ENCODE data around the gene PDIA6. TPM values are rescaled to one million over a fixed set of nuclear protein-coding genes. Genes with fewer than 3 reads are reported as not detected.
"Not testable (repeated sequence)": the region's sequence is repeated elsewhere in the genome, so short reads cannot be mapped to it uniquely, and the experiment has no call there.

Gene PDIA6
- polyA plus RNA-seq, 4 donors: 356 to 400 (median 363) TPM

- no peak for DNase-seq (ENCODE audit: low read depth in 4 of 4, low spot score in 3 of 4)
These were observed 27.3 kb downstream of the PDIA6 start for GRCh38 chr2:10785260-10785659.

DNA sequence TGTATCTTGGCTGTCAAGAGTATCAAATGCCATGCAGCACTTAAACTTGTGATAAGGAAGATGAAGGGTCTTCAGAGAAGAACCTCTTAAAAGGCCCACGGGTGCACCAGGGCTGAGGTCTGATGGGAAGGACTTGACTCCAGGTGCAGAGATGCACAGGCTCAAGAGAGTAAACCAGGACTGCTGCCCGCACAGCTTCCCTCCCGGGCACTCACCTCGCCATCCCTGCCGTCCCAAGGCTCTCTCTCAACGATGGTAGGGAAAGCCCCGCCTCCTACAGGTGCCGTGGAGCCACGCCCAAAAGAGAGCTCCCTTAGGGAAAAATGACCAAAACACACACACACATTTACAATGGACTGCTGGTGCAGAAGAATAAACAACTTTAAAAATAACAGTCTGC lies 27.9 kb downstream of the PDIA6 start:
- no peak for DNase-seq (ENCODE audit: low read depth in 4 of 4, low spot score in 3 of 4)

DNA sequence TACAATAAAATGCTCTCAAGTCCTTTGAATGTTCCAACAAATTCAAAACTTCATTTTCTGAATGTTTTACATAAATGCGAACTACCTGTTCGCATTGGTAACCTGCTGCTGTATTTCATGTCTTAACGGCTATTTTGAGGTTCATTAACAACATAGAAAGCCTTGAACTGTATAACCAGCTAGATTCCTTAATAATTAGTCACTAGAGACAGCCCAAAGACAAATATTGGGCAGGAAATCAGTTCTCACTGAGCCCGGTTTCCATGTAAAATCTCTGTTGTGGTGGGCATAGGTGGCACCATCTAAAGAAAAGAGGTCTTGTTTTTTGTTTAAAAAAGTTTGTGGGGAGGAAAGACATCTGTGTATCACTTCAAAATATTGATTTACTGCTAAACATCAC lies 29.2 kb downstream of the PDIA6 start:
- no peak for DNase-seq (ENCODE audit: low read depth in 4 of 4, low spot score in 3 of 4)

GRCh38 chr2:10781746-10782145 lies 30.8 kb downstream of the PDIA6 start:
- no peak for DNase-seq (ENCODE audit: low read depth in 4 of 4, low spot score in 3 of 4)

DNA sequence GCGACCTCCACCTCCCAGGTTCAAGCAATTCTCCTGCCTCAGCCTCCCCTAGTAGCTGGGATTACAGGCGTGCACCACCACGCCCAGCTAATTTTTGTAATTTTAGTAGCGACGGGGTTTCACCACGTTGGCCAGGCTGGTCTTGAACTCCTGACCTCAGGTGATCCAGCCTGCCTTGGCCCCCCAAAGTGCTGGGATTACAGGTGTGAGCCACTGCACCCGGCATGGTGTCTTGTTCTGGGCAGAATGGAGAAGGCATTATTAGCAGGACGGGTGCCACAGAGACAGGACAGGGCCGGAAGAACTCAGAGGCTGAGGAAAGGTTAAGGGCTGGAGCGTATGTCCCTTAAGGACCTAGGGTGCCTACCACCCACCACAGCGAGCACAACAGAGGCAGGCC lies 31.8 kb downstream of the PDIA6 start:
- not testable (repeated sequence) for DNase-seq (ENCODE audit: low read depth in 4 of 4, low spot score in 3 of 4)

DNA sequence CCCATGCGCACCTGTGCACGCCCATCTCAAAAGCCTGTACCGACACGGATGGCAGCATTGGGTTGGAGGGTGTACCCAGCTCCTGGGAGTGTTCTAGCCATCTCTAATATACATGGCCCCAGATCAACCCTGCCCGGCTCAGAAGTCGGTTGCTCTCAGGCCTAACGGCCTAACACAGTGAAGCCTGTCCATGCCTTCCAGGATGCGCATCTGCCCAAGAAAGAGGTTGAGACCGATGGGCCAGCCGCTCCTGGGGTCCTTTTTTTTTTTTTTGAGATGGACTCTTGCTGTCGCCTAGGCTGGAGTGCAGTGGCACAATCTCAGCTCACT lies 32.1 kb downstream of the PDIA6 start:
- no peak for DNase-seq (ENCODE audit: low read depth in 4 of 4, low spot score in 3 of 4)

GRCh38 chr2:10779776-10780490 lies 32.7 kb downstream of the PDIA6 start:
- DNase-seq (ENCODE audit: low read depth in 4 of 4, low spot score in 3 of 4): no peak

GRCh38 chr2:10778724-10779115 lies 33.9 kb downstream of the PDIA6 start:
- no peak for DNase-seq (ENCODE audit: low read depth in 4 of 4, low spot score in 3 of 4)

DNA sequence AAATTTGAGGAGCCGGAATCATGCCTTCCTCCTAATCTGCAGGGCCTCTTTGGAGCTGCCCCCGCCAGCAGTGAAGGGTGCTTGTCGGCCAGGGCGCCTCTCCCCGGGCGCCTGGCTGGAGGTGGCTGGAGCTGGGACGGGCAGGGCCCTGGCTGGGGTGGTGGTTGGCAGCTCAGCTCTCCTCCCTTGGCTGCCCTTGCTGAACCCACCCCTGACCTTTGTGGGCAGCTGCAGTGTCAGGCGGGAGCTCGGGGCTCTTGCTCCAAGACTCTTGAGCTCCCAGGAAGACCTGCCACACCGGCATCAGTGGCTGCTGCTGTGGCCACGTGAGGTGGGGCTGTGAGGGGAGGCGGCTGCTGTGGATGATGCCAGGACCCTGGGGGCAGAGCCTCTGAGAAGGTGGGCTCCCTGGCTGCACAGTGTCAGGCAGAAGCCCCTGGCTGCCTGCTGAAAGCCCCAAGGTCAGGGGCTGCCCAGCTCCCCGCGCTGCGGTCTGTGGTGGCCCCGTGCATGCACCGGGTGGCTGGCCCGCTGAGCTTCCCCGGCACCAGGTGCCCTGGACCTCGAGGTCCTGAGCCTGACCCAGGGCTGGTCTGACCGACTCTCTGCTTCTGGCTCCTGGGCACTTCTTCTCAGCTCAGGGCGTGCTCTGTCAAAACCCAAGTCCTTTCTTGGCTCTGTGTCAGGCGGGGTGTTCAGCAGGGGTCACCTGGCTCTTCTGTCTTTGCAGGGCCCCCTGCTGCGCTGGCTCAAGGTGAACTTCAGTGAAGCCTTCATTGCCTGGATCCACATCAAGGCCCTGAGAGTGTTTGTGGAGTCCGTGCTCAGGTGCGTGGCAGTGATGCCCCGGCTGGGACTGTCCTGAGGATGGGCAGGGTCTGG lies 34.5 kb downstream of the PDIA6 start:
- no peak for DNase-seq (ENCODE audit: low read depth in 4 of 4, low spot score in 3 of 4)

- no peak for DNase-seq (ENCODE audit: low read depth in 4 of 4, low spot score in 3 of 4)
These were observed 35.3 kb downstream of the PDIA6 start for GRCh38 chr2:10777111-10777841.

DNA sequence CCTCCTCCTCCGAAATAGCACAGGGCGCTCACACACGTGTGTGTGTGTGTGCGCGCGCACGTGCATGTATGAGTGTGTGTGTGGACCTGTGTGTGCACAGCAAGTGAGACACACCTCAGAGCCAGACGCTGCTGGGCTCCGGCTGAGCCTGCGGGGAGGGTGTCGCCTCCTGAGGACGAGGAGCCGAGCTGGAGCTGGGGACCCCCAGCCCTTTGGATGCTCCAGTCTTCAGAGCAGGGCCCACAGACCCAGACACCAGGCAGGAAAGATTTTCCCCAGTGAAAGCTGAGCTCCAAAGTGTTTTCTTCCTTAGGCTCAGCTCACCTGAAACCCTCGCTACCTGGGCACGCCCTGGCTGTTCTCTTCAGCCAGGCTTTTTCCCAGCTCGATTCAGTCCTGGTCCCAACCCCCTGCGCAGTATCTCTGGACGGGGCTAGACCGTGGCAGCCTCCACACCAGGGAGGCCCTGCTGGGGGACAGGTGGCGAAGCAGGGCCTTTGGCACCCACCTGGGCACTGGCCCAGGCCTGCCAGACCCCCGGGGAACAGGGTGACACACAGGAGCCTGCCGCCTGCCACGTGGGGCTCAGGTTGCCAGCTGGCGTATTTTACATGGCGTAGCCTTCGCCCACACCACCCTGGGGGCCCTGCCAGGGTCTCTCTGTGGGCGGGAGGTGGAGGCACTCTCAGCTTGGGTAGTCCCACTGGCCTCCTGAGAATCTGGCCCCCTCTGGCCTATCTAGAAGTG lies 36.2 kb downstream of the PDIA6 start:
- DNase-seq (ENCODE audit: low read depth in 4 of 4, low spot score in 3 of 4): no peak

GRCh38 chr2:10775831-10776230 lies 36.8 kb downstream of the PDIA6 start:
- no peak for DNase-seq (ENCODE audit: low read depth in 4 of 4, low spot score in 3 of 4)

DNA sequence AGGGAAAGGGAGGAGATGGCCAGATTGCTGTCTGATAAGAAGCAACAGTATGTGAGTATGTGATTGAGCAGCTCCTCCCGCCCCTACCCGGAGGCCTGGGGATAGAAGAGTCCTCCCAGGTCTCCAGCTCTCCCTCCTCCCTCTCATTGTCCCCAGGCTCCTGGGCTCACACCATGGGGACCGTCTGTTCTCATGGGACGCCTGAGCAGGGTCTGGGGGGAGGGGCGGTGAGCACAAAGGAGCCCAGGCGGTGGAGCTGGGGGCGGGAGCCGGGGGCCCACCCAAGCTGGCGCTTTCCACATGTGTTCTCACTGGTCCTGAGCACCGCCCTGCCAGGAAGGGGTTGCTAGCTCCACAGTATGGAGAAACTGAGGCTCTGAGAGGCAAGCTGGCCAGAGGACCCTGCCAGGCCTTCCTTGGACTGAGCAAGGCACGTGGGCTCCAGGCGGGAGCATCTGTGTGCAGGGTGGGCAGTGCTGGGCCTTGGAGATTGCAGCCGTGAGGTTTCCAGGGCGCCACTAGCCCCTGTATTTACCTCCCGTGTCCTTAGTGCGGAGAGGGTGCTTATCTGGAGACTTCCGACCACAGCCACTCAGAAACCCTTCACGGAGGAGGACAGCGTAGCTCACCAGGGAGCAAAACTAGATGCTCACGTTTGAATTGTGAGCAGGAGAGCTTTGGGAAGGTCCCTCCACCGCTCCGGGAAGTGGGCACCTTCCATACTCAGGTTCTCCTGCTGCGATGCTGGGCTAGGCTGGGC lies 37.4 kb downstream of the PDIA6 start:
- DNase-seq (ENCODE audit: low read depth in 4 of 4, low spot score in 3 of 4): no peak

GRCh38 chr2:10774394-10774793 lies 38.2 kb downstream of the PDIA6 start:
- DNase-seq (ENCODE audit: low read depth in 4 of 4, low spot score in 3 of 4): no peak

DNA sequence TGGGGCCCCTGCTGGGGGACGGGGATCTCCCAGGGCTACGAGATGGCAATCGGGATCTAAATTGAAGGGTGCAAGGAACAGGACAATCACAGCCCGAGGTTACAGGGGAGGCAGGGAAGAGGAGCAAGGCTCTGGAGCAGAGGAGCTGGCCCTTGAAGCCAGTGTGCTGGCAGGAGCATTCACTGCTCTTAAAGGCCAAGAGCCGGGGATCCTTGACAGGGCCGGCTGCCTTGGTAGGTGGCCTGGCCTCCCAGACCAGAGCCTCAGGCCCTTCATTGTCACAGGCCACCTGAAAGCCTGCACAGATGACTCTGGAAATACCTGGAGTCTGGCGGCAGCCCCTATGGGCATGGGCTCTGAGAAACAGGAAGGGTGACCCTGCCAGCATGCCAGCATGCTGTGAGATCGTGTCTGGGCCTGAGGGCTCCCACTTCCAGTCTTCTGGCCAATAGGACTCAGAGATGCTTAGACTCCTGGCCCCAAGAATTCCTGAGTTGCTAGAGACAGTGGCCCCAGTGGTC lies 38.7 kb downstream of the PDIA6 start:
- no peak for DNase-seq (ENCODE audit: low read depth in 4 of 4, low spot score in 3 of 4)

- DNase-seq (ENCODE audit: low read depth in 4 of 4, low spot score in 3 of 4): no peak
These were observed 39.7 kb downstream of the PDIA6 start for GRCh38 chr2:10772868-10773215.

GRCh38 chr2:10772201-10772867 lies 40.3 kb downstream of the PDIA6 start:
- DNase-seq (ENCODE audit: low read depth in 4 of 4, low spot score in 3 of 4): no peak

DNA sequence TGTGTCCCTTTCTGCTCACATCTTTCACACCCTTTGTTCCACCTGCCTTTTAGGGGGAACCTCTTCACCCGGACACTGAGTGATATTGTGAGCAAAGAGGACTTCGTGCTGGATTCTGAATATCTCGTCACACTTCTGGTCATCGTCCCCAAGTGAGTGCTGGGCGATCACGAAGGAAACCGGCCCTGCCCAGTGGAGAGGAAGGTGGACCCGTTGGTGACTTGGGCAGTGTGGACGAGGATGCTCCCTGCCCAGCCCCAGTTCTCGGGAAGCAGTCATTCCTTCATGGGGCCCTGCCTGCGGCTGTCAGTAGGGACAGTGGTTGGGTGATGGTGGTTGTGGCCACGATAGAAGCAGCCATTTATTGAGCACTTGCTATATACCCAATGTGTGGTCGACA lies 40.8 kb downstream of the PDIA6 start:
- DNase-seq (ENCODE audit: low read depth in 4 of 4, low spot score in 3 of 4): no peak

DNA sequence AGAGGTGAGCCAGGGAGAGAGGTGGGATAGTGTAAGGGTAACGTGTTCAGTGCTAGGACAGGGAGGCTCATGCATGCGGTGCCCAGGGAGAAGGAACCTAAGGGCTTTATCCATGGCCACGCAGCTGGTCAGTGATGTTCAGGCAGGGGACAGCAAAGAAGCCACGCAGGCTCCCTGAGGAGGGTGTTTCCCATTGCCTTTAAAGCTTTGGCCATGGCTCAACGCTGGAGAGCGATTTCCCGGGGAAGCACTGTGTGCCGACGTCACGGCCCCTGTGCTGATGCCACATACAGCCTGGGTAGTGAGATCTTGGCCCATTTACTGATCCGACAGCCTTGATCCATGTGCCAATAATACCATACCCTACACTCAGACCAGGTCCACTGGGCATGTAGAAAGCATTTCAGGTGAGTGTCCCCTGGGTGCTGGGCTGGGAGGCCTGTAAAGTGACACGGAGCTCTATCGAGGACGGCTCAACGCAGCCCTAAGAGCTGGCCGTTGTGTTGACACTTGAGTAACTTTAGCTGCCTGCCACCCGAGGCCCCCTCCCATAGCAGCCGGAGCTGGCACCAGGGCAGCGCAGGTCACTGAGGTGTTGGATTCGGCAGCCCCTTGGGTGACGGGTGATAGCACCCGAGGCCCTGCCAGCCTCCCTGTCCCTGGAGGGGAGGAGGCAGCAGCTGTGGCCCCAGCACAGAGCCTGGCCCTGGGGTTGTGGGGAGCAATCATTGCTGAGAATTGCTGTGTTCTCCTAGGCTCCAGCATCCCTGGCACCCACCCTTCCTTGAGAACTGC lies 41.4 kb downstream of the PDIA6 start:
- no peak for DNase-seq (ENCODE audit: low read depth in 4 of 4, low spot score in 3 of 4)

Data from right renal pelvis (tissue), 4 donors.